H9 (cell line): ENCODE results near the gene GPR84. TPM values are rescaled to one million over a fixed set of nuclear protein-coding genes. Genes with fewer than 3 reads are reported as not detected.

Experiments
- DNase-seq: peaks from one replicate; pipeline ENCODE4 v3.0.0-alpha.2; 2017
- H2AFZ ChIP-seq: one replicate; pipeline ENCODE4 v1.6.1; 2013; ENCODE audit warnings: mild to moderate bottlenecking, low read length, control low read depth, moderate library complexity
- H2AK5ac ChIP-seq: 2 replicates; pipeline ENCODE4 v1.6.1; 2013; ENCODE audit warnings: low read length, control low read depth, mixed read lengths; ENCODE audit not compliant: insufficient read length
- H2BK120ac ChIP-seq: one replicate; pipeline ENCODE4 v1.6.1; 2013; ENCODE audit warnings: low read depth, mild to moderate bottlenecking, low read length, control low read depth, inconsistent platforms; ENCODE audit not compliant: poor library complexity, severe bottlenecking
- H2BK12ac ChIP-seq: 2 replicates; pipeline ENCODE4 v1.6.1; 2013; ENCODE audit warnings: low read length, control low read depth, mixed read lengths, low read depth; ENCODE audit not compliant: insufficient read length
- H2BK15ac ChIP-seq: 2 replicates; pipeline ENCODE4 v1.6.1; 2013; ENCODE audit warnings: low read depth, low read length, control low read depth
- H2BK20ac ChIP-seq: one replicate; pipeline ENCODE4 v1.6.1; 2013; ENCODE audit warnings: low read depth, mild to moderate bottlenecking, low read length, control low read depth, inconsistent platforms; ENCODE audit not compliant: poor library complexity, severe bottlenecking
- H2BK5ac ChIP-seq: 2 replicates; pipeline ENCODE4 v1.6.1; 2013; ENCODE audit warnings: low read length, control low read depth, mixed read lengths; ENCODE audit not compliant: insufficient read length
- H3K14ac ChIP-seq: 2 replicates; pipeline ENCODE4 v1.6.1; 2013; ENCODE audit warnings: low read length, control low read depth; ENCODE audit not compliant: insufficient read depth
- H3K18ac ChIP-seq: 2 replicates; pipeline ENCODE4 v1.6.1; 2013; ENCODE audit warnings: low read depth, mild to moderate bottlenecking, mixed read lengths, low read length, control low read depth; ENCODE audit not compliant: insufficient read length
- H3K23ac ChIP-seq: 2 replicates; pipeline ENCODE4 v1.6.1; 2013; ENCODE audit warnings: low read length, control low read depth, mixed read lengths, low read depth; ENCODE audit not compliant: insufficient read length
- H3K23me2 ChIP-seq: 2 replicates; pipeline ENCODE4 v1.6.1; 2013; ENCODE audit warnings: low read depth, mild to moderate bottlenecking, mixed read lengths, low read length, control low read depth; ENCODE audit not compliant: insufficient read length, poor library complexity, severe bottlenecking
- H3K27ac ChIP-seq: 2 replicates; pipeline ENCODE4 v1.5.1; 2013; ENCODE audit warnings: low read length, control low read depth, mixed read lengths, low read depth; ENCODE audit not compliant: insufficient read length
- H3K27me3 ChIP-seq: 2 replicates; pipeline ENCODE4 v1.6.1; 2013; ENCODE audit warnings: low read length, control low read depth, inconsistent platforms; ENCODE audit not compliant: insufficient read depth
- H3K4ac ChIP-seq: 2 replicates; pipeline ENCODE4 v1.6.1; 2013; ENCODE audit warnings: low read depth, mild to moderate bottlenecking, control low read depth, inconsistent platforms, low read length, moderate library complexity
- H3K4me1 ChIP-seq: 2 replicates; pipeline ENCODE4 v1.6.1; 2013; ENCODE audit warnings: low read length, control low read depth, inconsistent platforms; ENCODE audit not compliant: insufficient read depth
- H3K4me2 ChIP-seq: 2 replicates; pipeline ENCODE4 v1.6.1; 2013; ENCODE audit warnings: low read length, control low read depth, mixed read lengths; ENCODE audit not compliant: insufficient read length, insufficient read depth
- H3K56ac ChIP-seq: 2 replicates; pipeline ENCODE4 v1.6.1; 2013; ENCODE audit warnings: low read depth, mild to moderate bottlenecking, mixed read lengths, low read length, control low read depth; ENCODE audit not compliant: insufficient read length
- H3K79me1 ChIP-seq: 2 replicates; pipeline ENCODE4 v1.6.1; 2013; ENCODE audit warnings: low read depth, mild to moderate bottlenecking, moderate library complexity, low read length, control low read depth, inconsistent platforms; ENCODE audit not compliant: insufficient read depth, poor library complexity, severe bottlenecking
- H3K79me2 ChIP-seq: 2 replicates; pipeline ENCODE4 v1.6.1; 2013; ENCODE audit warnings: low read length, control low read depth, inconsistent platforms; ENCODE audit not compliant: insufficient read depth
- H3K9ac ChIP-seq: 2 replicates; pipeline ENCODE4 v1.6.1; 2013; ENCODE audit warnings: low read length, control low read depth, mixed read lengths; ENCODE audit not compliant: insufficient read length; ENCODE audit errors: extremely low read depth
- H3K9me3 ChIP-seq: one replicate; pipeline ENCODE4 v1.6.1; 2013; ENCODE audit warnings: low read depth, low read length, inconsistent platforms; ENCODE audit not compliant: control insufficient read depth
- H3T11ph ChIP-seq: one replicate; pipeline ENCODE4 v1.6.1; 2013; ENCODE audit warnings: mild to moderate bottlenecking, low read length, control low read depth, inconsistent platforms
- H4K20me1 ChIP-seq: one replicate; pipeline ENCODE4 v1.6.1; 2013; ENCODE audit not compliant: control insufficient read depth, insufficient read length, insufficient read depth
- H4K5ac ChIP-seq: 2 replicates; pipeline ENCODE4 v1.6.1; 2013; ENCODE audit warnings: low read depth, mild to moderate bottlenecking, mixed read lengths, low read length, control low read depth; ENCODE audit not compliant: insufficient read length
- H4K8ac ChIP-seq: replicated peaks from 2 replicates; pipeline ENCODE4 v1.6.1; 2013; ENCODE audit warnings: low read length, control low read depth, mixed read lengths, low read depth; ENCODE audit not compliant: insufficient read length
- H4K91ac ChIP-seq: 2 replicates; pipeline ENCODE4 v1.6.1; 2013; ENCODE audit warnings: low read depth, mild to moderate bottlenecking, moderate library complexity, mixed read lengths, low read length, control low read depth; ENCODE audit not compliant: insufficient read length
- H3K27ac Mint-ChIP-seq, 3 experiments: 2 replicates in 2 of 3; 3 replicates in 1 of 3; pipeline ENCODE4 v1.8.0; 2020 to 2021; ENCODE audit warnings: mixed read lengths in 3 of 3, mild to moderate bottlenecking in 1 of 3, moderate library complexity in 1 of 3
- H3K27me3 Mint-ChIP-seq: 2 replicates; pipeline ENCODE4 v1.8.0; 2021; ENCODE audit warnings: low read depth, mild to moderate bottlenecking, moderate library complexity, mixed read lengths
- H3K36me3 Mint-ChIP-seq, 3 experiments: 2 replicates in 2 of 3; 3 replicates in 1 of 3; pipeline ENCODE4 v1.8.0; 2020 to 2021; ENCODE audit warnings: low read depth in 3 of 3, mixed read lengths in 3 of 3; ENCODE audit not compliant: insufficient read depth in 1 of 3
- H3K4me1 Mint-ChIP-seq, 2 experiments: 2 replicates each; pipeline ENCODE4 v1.8.0; 2020; ENCODE audit warnings: mixed read lengths in 2 of 2
- H3K4me3 Mint-ChIP-seq, 2 experiments: 2 replicates in 1 of 2; 3 replicates in 1 of 2; pipeline ENCODE4 v1.8.0; 2020 to 2021; ENCODE audit warnings: mild to moderate bottlenecking in 2 of 2, mixed read lengths in 2 of 2, moderate library complexity in 1 of 2
- H3K9me3 Mint-ChIP-seq, 2 experiments: 2 replicates in 1 of 2; 3 replicates in 1 of 2; pipeline ENCODE4 v1.8.0; 2020; ENCODE audit warnings: mild to moderate bottlenecking in 2 of 2, mixed read lengths in 2 of 2, moderate library complexity in 1 of 2
- WGBS: extraction: QIAGEN DNeasy Blood & Tissue Kit; methylation state at CpG from one replicate; pipeline ENCODE4 v1.1.7; 2013; ENCODE audit warnings: missing lambda C conversion rate, low lambda C conversion rate, mixed read lengths; ENCODE audit not compliant: insufficient read length; ENCODE audit errors: extremely low coverage; 5-methylcytosine and 5-hydroxymethylcytosine counted together
- total RNA-seq: library from RNA; stranded (reverse); gene quantifications from 2 replicates; pipeline ENCODE4 v1.2.1, GENCODE V29; 2021
- TF ChIP-seq, protein P1 (sequence below): fragments of 200-600 bp; sonication (generic); conservative IDR thresholded peaks from 3 replicates; pipeline ENCODE4 v1.8.0; 2021; ENCODE audit warnings: antibody characterized with exemption, mild to moderate bottlenecking

The GPR84 gene
- total RNA-seq, 1 experiment from 2014 or later: not detected

DNA sequence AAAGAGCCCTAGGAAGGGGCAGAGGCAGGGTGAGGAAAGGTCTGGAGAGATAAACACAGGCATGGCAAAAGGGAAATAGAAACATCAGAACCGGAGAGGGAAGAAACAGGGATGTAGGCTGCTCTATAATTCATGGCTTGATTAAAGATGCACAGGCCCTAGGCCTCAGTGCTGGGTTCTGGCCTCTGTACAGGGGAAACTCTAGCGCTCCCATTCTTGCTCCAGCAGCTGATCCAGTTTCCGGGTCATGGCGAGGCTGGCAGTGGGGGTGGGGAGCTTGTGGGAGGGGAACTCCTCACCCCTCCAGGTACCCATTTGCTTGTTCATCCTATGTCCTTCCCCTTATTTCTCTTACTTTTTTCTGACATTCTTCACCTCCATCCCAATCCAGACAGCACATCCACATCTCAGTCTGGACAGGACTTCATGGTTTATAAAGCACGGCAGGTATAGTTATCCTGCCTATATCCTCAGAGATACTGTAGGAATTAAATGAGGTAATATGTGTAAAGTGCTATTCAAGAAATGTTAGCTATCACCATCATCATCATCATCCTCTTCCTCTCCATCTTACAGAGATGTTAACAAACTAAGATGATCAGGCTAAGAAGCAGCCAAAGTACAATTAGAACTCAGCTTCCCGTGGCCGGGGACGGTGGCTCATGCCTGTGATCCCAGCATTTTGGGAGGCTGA lies 8.0 kb upstream of the GPR84 start:
- Histone ChIP-seq H3K27me3 (peaks cover 2% of the 10 kb centered on the region; the same call in 1 of the 2 replicates), H3T11ph (no peak overlapping the region)
- TF ChIP-seq, protein P1, sequence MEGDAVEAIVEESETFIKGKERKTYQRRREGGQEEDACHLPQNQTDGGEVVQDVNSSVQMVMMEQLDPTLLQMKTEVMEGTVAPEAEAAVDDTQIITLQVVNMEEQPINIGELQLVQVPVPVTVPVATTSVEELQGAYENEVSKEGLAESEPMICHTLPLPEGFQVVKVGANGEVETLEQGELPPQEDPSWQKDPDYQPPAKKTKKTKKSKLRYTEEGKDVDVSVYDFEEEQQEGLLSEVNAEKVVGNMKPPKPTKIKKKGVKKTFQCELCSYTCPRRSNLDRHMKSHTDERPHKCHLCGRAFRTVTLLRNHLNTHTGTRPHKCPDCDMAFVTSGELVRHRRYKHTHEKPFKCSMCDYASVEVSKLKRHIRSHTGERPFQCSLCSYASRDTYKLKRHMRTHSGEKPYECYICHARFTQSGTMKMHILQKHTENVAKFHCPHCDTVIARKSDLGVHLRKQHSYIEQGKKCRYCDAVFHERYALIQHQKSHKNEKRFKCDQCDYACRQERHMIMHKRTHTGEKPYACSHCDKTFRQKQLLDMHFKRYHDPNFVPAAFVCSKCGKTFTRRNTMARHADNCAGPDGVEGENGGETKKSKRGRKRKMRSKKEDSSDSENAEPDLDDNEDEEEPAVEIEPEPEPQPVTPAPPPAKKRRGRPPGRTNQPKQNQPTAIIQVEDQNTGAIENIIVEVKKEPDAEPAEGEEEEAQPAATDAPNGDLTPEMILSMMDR: no peak

More for the DNA sequence above, 8.0 kb upstream of the GPR84 start:
- DNase-seq: no peak
- Histone ChIP-seq H2BK120ac (no peak overlapping the region), H4K20me1 (no peaks in the 10 kb centered on the region), H3K18ac (no peak overlapping the region), H2BK20ac (no peak overlapping the region), H3K4me2 (no peak overlapping the region), H3K4me1 (no peaks in the 10 kb centered on the region), H2BK15ac (no peak overlapping the region), H4K8ac (no peak overlapping the region), H2BK12ac (no peak overlapping the region), H4K5ac (no peak overlapping the region), H2AK5ac (no peak overlapping the region), H3K9me3 (no peaks in the 10 kb centered on the region), H3K56ac (no peak overlapping the region), H3K79me2 (no peaks in the 10 kb centered on the region), H3K23me2 (peaks cover 12% of the 10 kb centered on the region), H2AFZ (no peak overlapping the region), H3K27ac (no peak overlapping the region), H4K91ac (no peak overlapping the region), H2BK5ac (no peak overlapping the region), H3K14ac (no peak overlapping the region), H3K4ac (no peak overlapping the region), H3K79me1 (no peaks in the 10 kb centered on the region), H3K9ac (no peak overlapping the region), H3K23ac (no peak overlapping the region)
- Mint-ChIP-seq H3K4me1 (peaks cover 23 to 24% of the 10 kb centered on the region in 2 experiments), H3K4me3 (peak overlapping the region in 1 of 2 experiments; percentile 68; a peak in 2 of 5 replicates), H3K9me3 (no peaks in the 10 kb centered on the region), H3K27ac (no peak overlapping the region), H3K36me3 (peaks cover 5 to 32% (median 17%) of the 10 kb centered on the region in 3 experiments; a peak in 6 of 7 replicates), H3K27me3 (peaks cover 51% of the 10 kb centered on the region)
- no CpG with 5 or more reads among the region's 8 CpGs for WGBS
